NCI-H510A (cell line): ENCODE measurements around the gene CENPH.
"Not testable (repeated sequence)": the region's sequence is repeated elsewhere in the genome, so short reads cannot be mapped to it uniquely, and the experiment has no call there.

Experiments
- DNase-seq: peaks from one replicate; lab custom pipeline; 2025; lab: John Stamatoyannopoulos, UW

The CENPH gene

GRCh38 chr5:69250593-69250992, 61.2 kb downstream of the CENPH start:
- DNase-seq, result no peak

- DNase-seq, result no peak
Observed at GRCh38 chr5:69252437-69252836, 63.1 kb downstream of the CENPH start.

DNA sequence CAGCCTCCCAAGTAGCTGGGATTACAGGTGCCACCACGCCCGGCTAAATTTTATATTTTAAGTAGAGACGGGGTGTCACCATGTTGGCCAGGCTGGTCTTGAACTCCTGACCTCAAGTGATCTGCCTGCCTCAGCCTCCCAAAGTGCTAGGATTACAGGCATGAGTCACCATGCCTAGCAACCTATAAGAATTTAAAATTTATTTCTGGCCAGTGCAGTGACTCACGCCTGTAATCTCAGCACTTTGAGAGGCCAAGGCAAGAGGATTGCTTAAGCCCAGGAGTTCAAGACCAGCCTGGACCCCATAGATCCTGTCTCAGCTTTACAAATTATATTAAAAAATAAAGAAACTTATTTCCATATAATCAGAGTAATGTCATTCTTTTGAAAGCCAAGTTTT, 66.6 kb downstream of the CENPH start:
- not testable (repeated sequence) for DNase-seq

GRCh38 chr5:69257577-69257976, 68.2 kb downstream of the CENPH start:
- DNase-seq, result no peak
